GM18873 (cell line): ENCODE results near the gene MYO1A.

Experiments
- ATAC-seq: cut with Tn5 transposase; IDR thresholded peaks from one replicate; pipeline ENCODE4 v1.9.1; 2021; ENCODE audit warnings: mild to moderate bottlenecking, moderate library complexity, moderate number of reproducible peaks; ENCODE audit not compliant: unreplicated experiment, low FRiP score

The MYO1A gene

GRCh38 chr12:57049890-57050289 is at the start of gene MYO1A:
Gene MYO1A, minus strand, starts transcription at chr12:57050129. Its CDS starts 1,806 bp downstream, at chr12:57048323.
- ATAC-seq, result no peak

DNA sequence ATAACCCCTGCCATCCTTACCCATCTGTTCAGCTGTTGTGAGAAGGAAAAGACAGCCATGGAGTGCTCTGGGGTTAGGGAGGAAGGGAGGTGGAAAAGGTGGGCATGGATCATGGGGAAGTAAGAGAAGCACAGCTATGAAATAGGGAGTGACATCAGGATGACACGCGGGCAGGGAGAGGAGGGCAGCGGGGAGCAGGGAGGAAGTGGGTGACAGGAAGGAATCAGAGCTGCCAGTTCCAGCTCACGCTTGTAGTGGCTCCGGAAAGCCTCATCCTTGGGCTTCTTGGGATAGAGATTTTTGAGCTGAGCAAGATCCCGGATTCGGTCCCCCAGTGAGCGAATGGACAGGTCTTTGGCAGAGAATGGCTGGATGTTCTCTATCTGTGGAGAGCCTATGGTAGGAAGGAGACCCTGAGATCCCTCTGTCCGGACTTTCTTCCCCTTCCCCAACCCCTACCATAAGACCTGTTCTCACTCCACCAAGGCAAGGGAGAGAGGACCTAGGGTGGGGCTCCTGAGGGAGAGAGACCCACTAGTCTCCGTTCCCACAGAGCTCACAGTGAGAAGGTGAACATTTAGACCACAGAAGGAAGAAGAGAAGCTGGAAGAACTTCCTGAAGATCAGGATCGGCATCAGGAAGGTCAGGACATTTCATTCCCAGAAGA is 49.3 kb upstream of the MYO1A start:
- no peak for ATAC-seq

DNA sequence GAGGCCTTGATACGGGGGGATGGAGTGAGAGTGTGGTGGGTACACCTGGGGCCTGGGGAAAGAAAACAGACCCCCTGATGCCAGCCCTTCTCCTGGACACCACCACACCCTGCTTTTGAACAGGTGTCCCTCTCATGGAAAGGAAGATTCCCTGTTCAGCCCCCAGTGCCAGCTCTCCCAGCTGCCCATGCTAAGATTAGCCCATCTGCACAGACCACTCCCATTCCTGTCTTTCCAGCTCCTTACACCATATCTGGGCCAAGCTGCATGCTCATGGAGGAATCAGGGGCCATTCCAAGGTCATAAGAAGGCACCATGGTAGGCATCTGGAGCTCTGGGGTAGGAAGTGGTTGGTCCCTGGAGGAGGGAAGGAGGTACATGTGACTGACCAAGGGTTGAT is 48.6 kb upstream of the MYO1A start:
- no peak for ATAC-seq

DNA sequence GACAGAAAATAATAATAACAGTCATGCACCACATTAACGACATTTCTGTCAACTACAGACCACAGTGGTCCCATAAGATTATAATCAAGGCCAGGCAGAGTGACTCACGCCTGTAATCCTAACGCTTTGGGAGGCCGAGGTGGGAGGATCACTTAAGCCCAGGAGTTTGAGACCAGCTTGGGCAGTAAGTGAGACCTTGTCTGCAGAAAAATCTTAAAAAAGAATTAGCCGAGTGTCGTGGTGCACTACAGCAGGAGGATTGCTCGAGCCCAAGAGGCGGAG is 47.6 kb upstream of the MYO1A start:
- ATAC-seq, result no peak

DNA sequence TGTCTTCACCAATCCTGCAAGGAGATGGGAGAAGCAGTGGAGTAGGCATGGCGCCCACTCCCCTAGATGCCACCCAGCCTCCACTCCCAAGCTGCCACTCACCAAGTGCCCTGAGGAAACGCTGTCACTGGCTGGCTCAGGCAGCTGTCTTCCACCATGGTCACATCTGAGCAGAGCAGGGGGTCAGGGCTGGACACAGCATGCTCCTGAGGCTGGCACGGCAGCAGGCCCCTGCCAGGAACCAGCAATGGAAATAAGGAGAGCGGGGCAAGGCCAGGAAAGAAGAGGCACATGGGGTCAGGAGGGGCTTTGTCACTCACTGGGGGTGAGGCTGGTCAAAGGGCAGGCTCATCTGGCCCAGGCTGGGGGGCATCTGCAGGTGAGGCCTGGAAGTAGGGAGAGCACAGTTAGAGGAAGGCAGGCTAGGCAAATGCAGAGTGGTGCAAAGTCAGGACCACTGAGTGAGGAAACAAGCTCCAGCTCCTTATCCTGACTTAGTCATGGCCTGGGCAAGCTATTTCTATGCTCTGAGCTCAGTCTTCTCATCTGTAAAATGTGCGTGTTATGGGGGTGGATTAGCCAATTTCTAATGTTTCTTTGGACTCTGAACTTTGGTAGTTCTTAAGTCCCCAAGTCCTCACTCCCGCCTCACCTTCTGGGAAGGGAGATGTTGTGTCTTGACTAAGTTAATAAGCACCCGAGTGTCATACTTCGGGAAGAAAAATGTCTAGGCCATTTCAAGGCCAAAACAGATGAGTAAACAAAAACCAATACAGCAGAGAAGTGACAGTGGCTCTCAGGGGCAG is 47.0 kb upstream of the MYO1A start:
- no peak for ATAC-seq

GRCh38 chr12:57096099-57096572 is 46.2 kb upstream of the MYO1A start:
- ATAC-seq, result no peak

DNA sequence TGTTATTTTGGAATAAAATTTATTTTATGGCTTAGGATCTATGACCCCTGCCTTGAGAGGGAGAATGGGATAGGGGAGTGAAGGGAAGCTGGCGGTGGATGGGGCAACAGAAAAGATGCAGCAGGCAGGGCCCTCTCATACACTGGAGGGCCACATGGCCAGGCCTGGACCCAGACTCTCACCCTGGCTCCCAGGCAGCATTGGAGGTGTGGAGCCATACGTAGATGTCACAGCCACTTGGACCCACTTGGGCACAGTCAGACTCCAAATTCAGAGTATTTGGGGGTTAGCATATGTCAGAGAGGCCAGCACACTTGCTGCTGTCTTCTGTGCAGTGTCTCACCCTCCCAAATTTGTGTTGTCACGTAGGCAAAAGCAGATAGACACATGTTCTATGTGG is 45.5 kb upstream of the MYO1A start:
- no peak for ATAC-seq

GRCh38 chr12:57094208-57095160 is 44.6 kb upstream of the MYO1A start:
- ATAC-seq, result no peak

- no peak for ATAC-seq
Measured at GRCh38 chr12:57093415-57094207, 43.7 kb upstream of the MYO1A start.

GRCh38 chr12:57092876-57093414 is 43.0 kb upstream of the MYO1A start:
- no peak for ATAC-seq

- no peak for ATAC-seq
Measured at GRCh38 chr12:57092529-57092862, 42.6 kb upstream of the MYO1A start.

- ATAC-seq, result no peak
Measured at GRCh38 chr12:57091638-57092528, 42.0 kb upstream of the MYO1A start.

GRCh38 chr12:57090924-57091637 is 41.2 kb upstream of the MYO1A start:
- ATAC-seq, result no peak

- ATAC-seq, result no peak
Measured at GRCh38 chr12:57090490-57090889, 40.6 kb upstream of the MYO1A start.

- no peak for ATAC-seq
Measured at GRCh38 chr12:57089271-57090245, 39.6 kb upstream of the MYO1A start.

DNA sequence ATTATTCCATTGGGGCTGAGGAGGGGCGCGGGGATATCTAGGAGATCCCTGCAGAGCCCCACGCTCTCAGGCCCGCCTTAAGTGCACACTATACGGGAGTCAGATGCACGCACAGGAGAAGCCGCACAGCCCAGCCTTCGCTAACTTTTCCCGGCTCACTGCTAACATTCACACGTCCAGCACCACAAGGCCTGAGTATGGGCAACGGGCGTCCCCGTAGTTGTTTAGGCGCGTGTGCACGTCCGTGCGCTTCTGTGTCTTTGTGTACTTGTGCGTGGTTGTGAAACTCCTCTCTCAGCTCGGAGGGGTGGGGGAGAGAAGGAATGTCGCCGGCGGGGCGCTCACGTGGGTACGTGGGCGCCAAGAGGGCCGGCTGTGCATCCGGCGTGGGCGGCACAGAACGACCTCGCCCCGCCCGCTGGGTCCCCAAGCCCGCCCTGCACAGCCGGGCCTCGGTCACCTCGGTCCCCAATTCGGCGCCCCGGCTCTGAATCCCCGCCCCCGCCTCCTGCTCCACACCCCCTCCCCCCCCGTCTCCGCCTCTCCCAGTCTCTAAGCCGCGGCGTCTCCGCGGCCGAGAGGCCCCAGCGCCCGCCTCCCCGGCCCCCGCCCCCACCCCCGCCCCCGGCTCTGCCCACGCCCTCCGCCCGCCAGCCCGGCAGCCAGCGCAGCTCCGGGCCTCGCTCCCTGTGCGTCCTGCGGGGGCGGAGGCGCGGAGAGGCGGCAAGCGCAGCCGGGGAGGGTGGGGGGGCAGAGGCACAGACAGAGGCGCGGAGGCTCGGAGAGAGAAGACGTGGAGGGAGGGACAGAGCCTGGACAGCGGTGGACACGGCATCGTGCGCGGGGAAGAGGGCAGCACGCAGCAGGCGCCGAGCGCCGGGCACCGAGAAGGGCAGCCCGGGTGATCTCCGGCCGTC is 38.7 kb upstream of the MYO1A start, which contains the start of gene NAB2:
TSS of gene NAB2 (plus strand) at position 761 of the 917 bp plus-strand sequence. CDS start 158 bp downstream, outside the sequence.
- ATAC-seq, result peak; percentile 41
